ENCODE measurements around the gene SLC9A2. TPM values are rescaled to one million over a fixed set of nuclear protein-coding genes. Genes with fewer than 3 reads are reported as not detected.

The SLC9A2 gene
- total RNA-seq, 1 experiment from 2014 or later = not detected

GRCh38 chr2:102724553-102724952, 105.2 kb downstream of the SLC9A2 start:
- DNase-seq (ENCODE audit: low read depth) = no peak

GRCh38 chr2:102726128-102727087, 107.1 kb downstream of the SLC9A2 start:
- DNase-seq (ENCODE audit: low read depth) = no peak

- no peak for DNase-seq (ENCODE audit: low read depth)
Measured at GRCh38 chr2:102735416-102736109, 116.2 kb downstream of the SLC9A2 start.

- DNase-seq (ENCODE audit: low read depth) = no peak
Measured at GRCh38 chr2:102736110-102736409, 116.7 kb downstream of the SLC9A2 start.

- peak; percentile 41 for DNase-seq (ENCODE audit: low read depth)
Measured at GRCh38 chr2:102736410-102737409, 117.4 kb downstream of the SLC9A2 start.

- DNase-seq (ENCODE audit: low read depth) = no peak
Measured at GRCh38 chr2:102737431-102737830, 118.1 kb downstream of the SLC9A2 start.

GRCh38 chr2:102743259-102743658, 123.9 kb downstream of the SLC9A2 start:
- DNase-seq (ENCODE audit: low read depth) = no peak

GRCh38 chr2:102748107-102748506, 128.8 kb downstream of the SLC9A2 start:
- no peak for DNase-seq (ENCODE audit: low read depth)

GRCh38 chr2:102749938-102750337, 130.6 kb downstream of the SLC9A2 start:
- DNase-seq (ENCODE audit: low read depth) = no peak

GRCh38 chr2:102753563-102754159, 134.3 kb downstream of the SLC9A2 start:
- peak; percentile 54 for DNase-seq (ENCODE audit: low read depth)

GRCh38 chr2:102754456-102755145, 135.2 kb downstream of the SLC9A2 start:
- no peak for DNase-seq (ENCODE audit: low read depth)

GRCh38 chr2:102755284-102755683, 135.9 kb downstream of the SLC9A2 start:
- DNase-seq (ENCODE audit: low read depth) = no peak

- DNase-seq (ENCODE audit: low read depth) = no peak
Measured at GRCh38 chr2:102758439-102758838, 139.1 kb downstream of the SLC9A2 start.

Other genes starting within 250 kb of the SLC9A2 start
- gene IL18RAP, start 196.4 kb upstream of the SLC9A2 start, total RNA-seq (2014; rRNA removed) = not detected in 2 replicates
- gene SLC9A4, start 146.3 kb upstream of the SLC9A2 start, total RNA-seq (2014; rRNA removed) = 0.06 TPM in 2 replicates
- gene TMEM182, start 142.5 kb downstream of the SLC9A2 start, total RNA-seq (2014; rRNA removed) = 2.7 and 4.0 TPM in 2 replicates

Measured in LHCN-M2 (cell line).